Amniotic epithelial cell (primary cell): Measurements from ENCODE around the gene RIMS4.

ENCODE experiments used
- DNase-seq: peaks from one replicate; pipeline ENCODE4 v3.0.0-alpha.2; 2010; ENCODE audit warnings: low read depth

Gene RIMS4

DNA sequence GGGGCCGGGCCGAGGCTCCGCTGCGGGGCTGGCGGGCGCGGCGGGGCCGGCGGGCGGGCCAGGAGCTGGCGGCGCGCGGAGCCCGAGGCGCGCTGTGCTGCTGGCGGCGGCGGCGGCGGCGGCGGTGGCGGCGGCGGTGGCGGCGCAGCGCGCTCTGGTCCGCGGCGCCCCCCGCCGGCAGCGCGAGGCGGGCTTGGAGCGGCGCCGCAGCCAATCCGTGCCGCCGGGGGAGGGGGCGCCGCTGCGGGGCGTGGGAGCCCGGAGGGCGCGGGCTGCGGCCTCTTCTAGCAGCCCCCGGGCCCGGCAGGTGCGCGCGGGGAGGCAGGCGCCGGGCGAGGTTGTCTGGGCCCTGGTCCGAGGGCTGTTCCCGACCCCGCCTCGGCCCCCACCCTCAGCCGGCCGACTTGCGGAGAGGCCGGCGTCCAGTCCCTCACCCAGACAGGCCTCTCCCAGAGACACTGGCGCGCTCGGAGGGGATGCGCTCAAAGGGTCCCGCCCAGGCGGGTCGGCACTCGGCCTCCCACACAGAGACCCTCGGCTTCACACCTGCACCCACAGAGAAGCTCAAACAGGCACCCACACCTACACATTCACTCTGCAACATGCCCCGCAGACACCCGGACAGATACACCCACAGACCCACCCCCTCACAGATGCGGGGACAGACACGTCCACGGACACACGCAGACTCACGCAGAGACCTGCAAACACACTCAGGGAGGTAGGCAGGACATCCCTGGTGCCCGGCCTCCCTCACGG lies at the start of gene RIMS4:
Gene RIMS4, minus strand, starts transcription at position 156 of the 759 bp plus-strand sequence. CDS start 275 bp downstream, outside the sequence.
- no peak for DNase-seq

DNA sequence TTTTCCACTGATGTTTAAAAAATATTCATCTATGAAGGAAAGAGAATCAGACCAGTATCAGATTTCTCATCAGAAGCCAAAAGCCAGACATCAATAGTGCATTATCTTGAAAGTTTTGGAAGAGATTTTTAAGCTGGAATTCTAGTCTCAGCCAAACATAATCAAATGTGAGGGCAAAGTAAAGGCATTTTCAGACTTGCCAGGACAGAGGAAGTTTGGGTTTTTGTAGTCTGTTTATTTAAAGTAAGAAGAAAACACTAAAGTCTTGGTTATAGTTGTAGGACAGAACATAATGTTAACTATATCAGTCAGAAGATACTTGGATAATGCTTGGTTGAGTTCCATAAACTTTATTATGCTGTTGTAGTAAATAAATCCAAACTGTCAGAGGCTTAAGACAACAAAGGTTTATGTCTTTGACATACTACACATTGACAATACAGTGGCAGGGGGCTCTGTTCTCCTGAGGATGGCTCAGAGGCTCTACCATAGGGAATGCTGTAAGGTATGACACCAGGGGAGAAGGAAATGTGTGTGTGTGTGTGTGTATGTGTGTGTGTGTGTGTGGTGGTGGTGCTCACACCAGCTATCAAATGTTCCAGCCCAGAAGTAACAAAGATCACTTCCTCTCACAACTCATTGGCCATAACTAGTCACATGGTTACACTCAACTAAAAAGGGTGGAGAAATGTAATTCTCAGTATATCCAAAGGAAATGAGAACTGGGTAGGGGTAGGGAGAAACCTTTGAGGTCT lies 48.4 kb upstream of the RIMS4 start:
- DNase-seq = peak; percentile 11

GRCh38 chr20:44856856-44857448 lies 46.6 kb upstream of the RIMS4 start:
- no peak for DNase-seq

GRCh38 chr20:44856442-44856841 lies 46.1 kb upstream of the RIMS4 start:
- DNase-seq = no peak

- no peak for DNase-seq
Observed at GRCh38 chr20:44851545-44851944, 41.2 kb upstream of the RIMS4 start.

- DNase-seq = no peak
Observed at GRCh38 chr20:44850837-44851236, 40.5 kb upstream of the RIMS4 start.

DNA sequence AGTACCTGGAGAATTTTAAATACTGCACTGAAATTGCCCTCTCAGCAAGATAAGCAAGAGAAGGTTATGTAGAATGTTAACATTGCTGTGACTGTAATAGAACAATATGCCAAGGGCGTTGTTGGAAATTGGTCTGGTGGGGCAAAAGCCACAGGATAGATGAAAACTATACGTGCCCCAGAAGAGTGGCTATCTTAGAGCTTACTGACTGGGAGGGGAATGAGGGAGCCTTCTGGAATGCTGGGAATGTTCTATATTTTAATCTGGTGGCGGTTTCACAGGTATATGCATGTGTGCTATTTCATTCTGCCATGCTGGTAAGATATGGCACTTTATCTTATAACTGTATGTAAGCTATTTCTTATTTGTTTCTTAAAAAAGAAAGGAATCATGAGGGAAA lies 39.9 kb upstream of the RIMS4 start:
- DNase-seq = no peak

DNA sequence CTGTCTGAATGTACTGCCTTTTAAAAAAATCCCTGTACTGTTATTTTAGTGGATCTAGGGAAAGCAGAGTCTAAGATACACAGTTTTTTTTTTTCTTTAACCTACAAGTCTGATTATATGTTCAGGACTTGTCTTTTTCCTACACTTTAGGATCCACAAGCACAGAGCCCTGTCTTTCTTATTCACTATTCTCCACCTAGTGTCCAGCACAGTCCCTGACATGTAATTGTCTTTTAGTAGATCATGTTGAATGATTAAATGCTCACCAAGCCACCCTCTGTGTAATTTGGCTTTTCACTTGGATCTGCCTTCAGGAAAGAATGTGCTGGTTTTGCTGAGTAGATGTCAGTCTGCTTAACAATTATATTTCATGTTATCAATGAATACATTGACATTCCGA lies 39.4 kb upstream of the RIMS4 start:
- DNase-seq = no peak

DNA sequence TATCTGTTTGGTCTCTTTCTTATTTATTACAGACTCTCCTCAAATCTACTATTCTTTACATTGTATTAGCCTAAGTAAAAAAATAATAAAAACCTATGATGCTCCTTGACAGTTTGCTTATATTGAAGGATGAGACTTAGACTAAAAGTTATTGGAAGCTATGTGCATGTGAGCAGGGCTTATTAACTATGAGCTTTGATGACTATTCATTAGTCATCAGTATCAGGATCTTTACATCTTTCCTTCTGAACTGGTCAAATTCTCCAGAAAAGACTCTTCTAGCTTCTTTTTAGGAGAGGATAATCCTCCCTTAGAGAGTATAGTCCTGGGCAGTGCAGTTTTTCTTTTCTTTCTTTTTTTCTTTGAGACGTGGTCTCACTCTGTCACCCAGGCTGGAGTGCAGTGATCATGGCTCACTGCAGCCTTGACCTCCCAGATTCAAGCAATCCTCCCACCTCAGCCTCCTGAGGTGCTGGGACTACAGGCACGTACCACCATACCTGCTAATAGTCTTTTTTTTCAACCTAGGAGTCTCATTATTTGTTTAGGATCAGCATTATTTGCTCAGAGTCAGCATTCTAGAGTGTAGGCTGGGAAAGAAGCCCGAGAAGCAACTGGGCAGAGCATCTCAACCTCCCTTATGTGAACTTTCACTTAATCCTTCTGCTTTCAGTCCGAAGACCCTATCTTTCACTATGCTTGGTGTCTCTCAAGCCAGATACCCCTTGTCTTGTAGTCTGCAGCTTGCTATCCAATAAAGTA lies 38.1 kb upstream of the RIMS4 start:
- no peak for DNase-seq

GRCh38 chr20:44843876-44844275 lies 33.5 kb upstream of the RIMS4 start:
- no peak for DNase-seq

- DNase-seq = no peak
Observed at GRCh38 chr20:44841955-44842354, 31.6 kb upstream of the RIMS4 start.

- DNase-seq = no peak
Observed at GRCh38 chr20:44840826-44841225, 30.5 kb upstream of the RIMS4 start.

DNA sequence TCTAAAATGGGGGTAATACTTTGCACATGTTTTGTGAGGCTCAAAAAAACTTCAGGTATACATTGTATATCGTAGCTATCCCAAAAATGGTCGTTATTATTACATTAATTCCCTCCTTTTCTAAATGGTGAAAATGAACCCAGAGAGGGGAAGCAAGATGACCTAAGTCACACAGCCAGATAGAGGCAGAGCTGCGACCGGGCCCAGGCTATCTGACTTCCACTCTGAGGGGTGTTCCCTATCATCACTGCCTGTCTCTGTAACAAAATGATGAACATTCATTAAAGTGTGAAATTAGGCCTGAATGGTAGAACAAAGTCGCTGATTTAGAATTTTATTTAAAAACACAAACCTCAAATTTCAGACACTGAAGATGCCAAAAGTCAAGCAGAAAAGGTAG lies 29.1 kb upstream of the RIMS4 start:
- DNase-seq = no peak

- DNase-seq = no peak
Observed at GRCh38 chr20:44838521-44838920, 28.2 kb upstream of the RIMS4 start.

DNA sequence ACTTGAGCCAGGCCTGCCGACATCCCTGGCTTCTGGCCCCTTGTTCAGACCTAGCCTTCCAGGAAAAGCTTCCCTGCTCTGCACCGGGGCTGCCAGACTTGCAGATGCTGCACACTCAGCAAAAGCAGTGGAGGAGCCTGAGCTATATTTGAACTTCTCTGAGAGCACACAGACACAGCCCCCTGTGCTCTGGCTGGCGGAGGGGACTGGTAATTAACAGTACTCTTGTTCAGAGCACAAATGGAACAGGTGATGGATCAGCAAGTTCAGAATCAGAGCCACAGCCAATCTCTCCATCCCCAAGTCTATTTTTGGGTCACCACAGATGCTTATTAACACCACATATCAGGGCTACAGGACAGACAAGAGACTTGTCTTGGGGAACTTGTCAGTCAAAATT lies 27.6 kb upstream of the RIMS4 start:
- no peak for DNase-seq

- no peak for DNase-seq
Observed at GRCh38 chr20:44836601-44837120, 26.3 kb upstream of the RIMS4 start.

DNA sequence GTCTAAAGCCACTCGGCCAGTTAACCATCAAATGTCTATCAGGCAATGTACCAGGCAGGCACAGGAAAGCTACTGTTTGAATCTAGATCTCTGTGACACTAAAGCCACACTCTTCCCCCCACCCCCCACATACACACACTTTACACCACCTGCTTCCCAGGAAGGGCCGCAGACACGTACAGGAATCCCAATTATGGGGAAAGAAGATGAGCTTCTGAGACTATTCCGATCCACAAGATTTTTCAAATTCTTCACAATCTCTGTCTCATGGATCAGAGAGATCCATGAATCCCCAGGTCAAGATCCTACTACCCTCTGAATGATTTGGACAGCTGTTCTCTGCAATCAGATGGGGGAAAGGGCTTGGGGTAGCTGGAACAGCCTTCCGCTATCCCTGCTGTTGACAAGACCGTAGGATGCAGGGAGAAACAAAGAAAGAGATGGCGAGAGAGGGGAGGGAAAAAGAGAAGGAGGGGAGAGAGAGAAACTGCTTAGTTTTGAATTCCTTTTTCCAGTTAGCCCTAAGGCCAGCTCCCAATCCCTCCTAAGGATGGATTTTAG lies 25.4 kb upstream of the RIMS4 start:
- no peak for DNase-seq

DNA sequence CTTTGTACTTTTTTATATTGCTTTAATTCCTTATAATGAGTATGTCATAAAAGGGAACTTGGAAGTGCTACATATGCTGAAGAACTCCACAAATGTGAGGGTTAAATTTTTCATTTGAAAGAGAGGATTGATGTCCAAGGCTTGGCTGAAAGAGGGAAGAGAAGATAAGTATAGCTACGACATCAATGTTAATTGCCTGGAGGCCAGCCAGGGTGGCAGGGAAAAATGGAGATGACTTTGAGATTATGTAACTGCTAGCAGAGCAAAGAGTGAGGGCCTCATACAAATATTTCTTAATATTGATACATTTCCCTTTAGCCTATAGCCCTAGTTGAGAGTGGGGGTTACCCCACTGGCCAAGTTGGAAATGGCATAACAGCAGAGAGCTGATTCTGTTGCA lies 24.8 kb upstream of the RIMS4 start:
- no peak for DNase-seq

DNA sequence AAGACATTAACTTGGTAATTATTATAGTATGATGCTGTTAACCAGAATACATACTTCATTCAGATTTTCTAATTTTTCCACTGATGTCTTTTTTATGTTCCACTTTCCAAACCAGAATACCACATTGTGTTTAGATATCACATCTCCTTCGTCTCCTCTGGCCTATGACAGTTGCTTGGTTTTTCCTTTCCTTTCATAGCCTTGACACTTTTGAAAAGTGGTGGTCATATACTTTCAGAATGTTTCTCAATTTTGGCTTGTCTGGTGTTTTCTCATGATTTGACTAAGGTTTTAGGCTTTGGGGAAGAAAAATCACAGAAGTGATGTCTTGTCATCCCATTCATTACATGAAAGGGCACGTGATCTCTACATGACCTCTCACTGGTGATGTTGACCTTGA lies 24.3 kb upstream of the RIMS4 start:
- DNase-seq = no peak

- DNase-seq = no peak
Observed at GRCh38 chr20:44833437-44833836, 23.1 kb upstream of the RIMS4 start.

- DNase-seq = peak; percentile 7
Observed at GRCh38 chr20:44832724-44833123, 22.4 kb upstream of the RIMS4 start.

DNA sequence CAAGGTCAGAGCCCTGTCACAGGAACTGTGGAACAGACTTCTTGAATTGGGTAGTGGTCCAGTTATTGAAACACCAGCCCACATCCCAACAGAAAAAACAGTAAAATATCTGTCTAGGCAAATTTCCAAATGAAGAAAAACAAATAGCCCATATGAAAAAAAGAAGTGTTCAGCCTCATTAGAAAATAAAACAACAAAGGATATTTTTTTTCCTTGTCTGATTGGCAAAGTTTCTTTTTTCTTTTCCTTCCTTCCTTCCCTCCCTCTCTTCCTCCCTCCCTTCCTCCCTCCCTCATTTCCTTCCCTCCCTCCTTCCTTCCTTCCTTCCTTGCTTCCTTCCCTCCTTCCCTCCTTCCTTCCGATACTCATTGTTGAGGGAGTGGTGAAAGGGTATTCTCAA lies 20.6 kb upstream of the RIMS4 start:
- DNase-seq = no peak
